Nephron (organoid): ENCODE measurements around the gene DOCK11.
A peak's percentile ranks its signal among the peaks of the same experiment; 100 is the strongest.

Experiments
- H3K27ac Mint-ChIP-seq, 3 experiments: 2 replicates each; pipeline ENCODE4 v1.8.0; 2020; ENCODE audit warnings: mixed read lengths in 3 of 3, mild to moderate bottlenecking in 2 of 3, moderate library complexity in 1 of 3
- H3K27me3 Mint-ChIP-seq: 2 replicates; pipeline ENCODE4 v1.8.0; 2021; ENCODE audit warnings: low read depth, mild to moderate bottlenecking, moderate library complexity, mixed read lengths
- H3K36me3 Mint-ChIP-seq: 2 replicates; pipeline ENCODE4 v1.8.0; 2020; ENCODE audit warnings: low read depth, mixed read lengths
- H3K4me1 Mint-ChIP-seq: 2 replicates; pipeline ENCODE4 v1.8.0; 2020; ENCODE audit warnings: mixed read lengths
- H3K4me3 Mint-ChIP-seq, 3 experiments: 2 replicates each; pipeline ENCODE4 v1.8.0; 2020; ENCODE audit warnings: mild to moderate bottlenecking in 3 of 3, mixed read lengths in 3 of 3, moderate library complexity in 2 of 3
- H3K9me3 Mint-ChIP-seq: 2 replicates; pipeline ENCODE4 v1.8.0; 2020; ENCODE audit warnings: mixed read lengths
- TF ChIP-seq, protein P1 (sequence below), 3 experiments: fragments of 200-600 bp; sonication (generic); IDR thresholded peaks; one replicate each; pipeline ENCODE4 v1.5.0; 2021; ENCODE audit warnings: antibody characterized with exemption in 3 of 3; ENCODE audit not compliant: unreplicated experiment in 3 of 3

Gene DOCK11

DNA sequence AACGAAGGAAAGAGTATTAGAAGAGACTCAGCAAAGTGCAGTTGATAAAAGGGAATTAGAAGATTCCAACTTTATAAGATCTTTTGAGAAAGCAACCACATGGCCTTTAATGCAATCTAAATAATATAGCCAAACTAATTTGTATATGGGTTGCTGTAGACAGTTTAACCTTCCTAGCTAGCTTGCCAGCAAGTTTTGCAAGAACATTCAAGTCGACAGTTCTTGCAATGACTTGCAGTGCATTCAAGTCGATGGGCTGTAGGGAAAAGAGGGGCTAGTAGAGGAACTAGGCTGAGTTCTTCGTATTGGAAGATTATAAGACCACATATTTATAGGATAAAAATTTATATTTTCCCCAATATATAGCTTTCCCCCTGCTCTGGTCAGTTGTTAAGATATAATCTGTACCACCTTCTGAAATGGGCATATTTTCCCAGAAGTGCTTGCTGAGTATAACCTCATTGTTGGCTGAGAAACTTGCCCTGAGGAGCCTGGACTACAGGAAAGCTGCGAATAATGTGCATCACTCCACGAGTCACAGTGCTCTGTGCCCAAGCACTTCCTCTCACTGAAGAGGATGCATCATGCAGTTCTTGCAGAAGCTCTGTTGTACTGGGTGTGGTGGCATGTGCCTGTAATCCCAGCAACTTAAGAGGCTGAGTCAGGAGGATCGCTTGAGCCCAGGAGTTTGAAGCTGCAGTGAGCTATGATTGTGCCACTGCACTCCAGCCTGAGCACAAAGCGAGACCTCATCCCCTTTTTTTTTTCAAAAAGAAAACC is 56.7 kb downstream of the DOCK11 start:
- Mint-ChIP-seq H3K9me3 (peaks cover 3% of the 10 kb centered on the region), H3K4me1 (peaks cover 51% of the 10 kb centered on the region), H3K36me3 (peaks cover 7% of the 10 kb centered on the region), H3K27ac (peak overlapping the region in 1 of 3 experiments; percentile 69), H3K27me3 (no peaks in the 10 kb centered on the region), H3K4me3 (no peak overlapping the region)
- TF ChIP-seq, protein P1, sequence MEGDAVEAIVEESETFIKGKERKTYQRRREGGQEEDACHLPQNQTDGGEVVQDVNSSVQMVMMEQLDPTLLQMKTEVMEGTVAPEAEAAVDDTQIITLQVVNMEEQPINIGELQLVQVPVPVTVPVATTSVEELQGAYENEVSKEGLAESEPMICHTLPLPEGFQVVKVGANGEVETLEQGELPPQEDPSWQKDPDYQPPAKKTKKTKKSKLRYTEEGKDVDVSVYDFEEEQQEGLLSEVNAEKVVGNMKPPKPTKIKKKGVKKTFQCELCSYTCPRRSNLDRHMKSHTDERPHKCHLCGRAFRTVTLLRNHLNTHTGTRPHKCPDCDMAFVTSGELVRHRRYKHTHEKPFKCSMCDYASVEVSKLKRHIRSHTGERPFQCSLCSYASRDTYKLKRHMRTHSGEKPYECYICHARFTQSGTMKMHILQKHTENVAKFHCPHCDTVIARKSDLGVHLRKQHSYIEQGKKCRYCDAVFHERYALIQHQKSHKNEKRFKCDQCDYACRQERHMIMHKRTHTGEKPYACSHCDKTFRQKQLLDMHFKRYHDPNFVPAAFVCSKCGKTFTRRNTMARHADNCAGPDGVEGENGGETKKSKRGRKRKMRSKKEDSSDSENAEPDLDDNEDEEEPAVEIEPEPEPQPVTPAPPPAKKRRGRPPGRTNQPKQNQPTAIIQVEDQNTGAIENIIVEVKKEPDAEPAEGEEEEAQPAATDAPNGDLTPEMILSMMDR (IDR thresholded peaks at IDR 0.05; ENCODE audit: unreplicated experiment in 3 of 3) = no peak

DNA sequence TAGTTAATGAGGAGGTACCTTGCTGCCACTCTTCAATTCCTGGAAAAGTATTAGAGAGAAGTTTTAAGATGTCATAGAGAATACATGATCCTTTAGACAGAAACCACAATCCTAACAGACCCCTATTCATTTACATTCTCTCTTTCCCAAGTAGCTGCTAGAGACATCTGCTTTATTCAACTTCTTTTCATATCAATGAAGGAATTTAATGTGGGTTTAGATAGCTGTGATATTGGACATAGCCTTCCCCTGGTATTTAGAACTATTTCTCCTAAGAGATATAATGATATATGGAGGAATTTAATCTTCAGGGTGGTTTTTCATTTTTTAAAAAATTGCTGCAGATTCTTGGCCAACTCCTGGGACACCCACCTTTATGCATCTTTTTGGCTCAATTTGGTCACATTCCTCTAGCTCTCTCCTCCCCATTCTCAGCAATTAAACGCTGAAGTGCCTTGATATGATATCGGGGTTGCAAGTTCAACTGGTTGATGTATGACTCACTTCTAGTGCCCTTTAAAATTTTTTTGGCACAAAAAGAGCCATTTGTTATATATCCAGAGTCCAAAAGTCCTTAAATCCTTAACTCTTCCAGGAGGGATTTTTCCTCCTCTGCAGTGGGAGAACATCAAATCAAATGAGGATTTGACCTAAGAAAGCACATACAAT is 57.6 kb downstream of the DOCK11 start:
- H3K27me3 Mint-ChIP-seq = no peaks in the 10 kb centered on the region
- H3K36me3 Mint-ChIP-seq = peaks cover 7% of the 10 kb centered on the region
- H3K9me3 Mint-ChIP-seq = peaks cover 3% of the 10 kb centered on the region
- peaks cover 50% of the 10 kb centered on the region for H3K4me1 Mint-ChIP-seq
- H3K4me3 Mint-ChIP-seq = no peak overlapping the region
- H3K27ac Mint-ChIP-seq = peak overlapping the region; percentile 14 to 69 (median 40)
- TF ChIP-seq, protein P1 (IDR thresholded peaks at IDR 0.05; ENCODE audit: unreplicated experiment in 3 of 3) = no peak

DNA sequence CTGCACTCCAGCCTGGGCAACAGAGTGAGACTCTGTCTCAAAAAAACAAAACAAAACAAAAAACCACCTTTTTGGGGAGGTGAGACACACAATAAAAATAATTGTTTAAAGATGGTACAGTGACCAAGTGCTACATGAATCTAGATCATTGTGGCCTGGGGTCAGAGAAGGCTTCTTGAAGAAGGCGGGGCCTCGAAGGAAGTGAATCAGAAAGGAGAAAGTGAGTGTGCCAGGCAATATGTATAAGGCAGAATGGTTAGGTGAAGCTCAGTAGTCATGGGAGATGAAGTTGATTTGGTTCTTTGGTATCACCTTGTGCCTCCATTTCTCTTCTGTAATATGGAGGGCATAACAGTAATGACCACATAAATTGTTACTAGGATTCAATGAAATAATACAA is 58.9 kb downstream of the DOCK11 start:
- Mint-ChIP-seq H3K4me1 (peaks cover 53% of the 10 kb centered on the region), H3K4me3 (no peak overlapping the region), H3K27me3 (no peaks in the 10 kb centered on the region), H3K9me3 (peaks cover 3% of the 10 kb centered on the region), H3K27ac (no peak overlapping the region), H3K36me3 (peaks cover 7% of the 10 kb centered on the region)
- TF ChIP-seq, protein P1 (IDR thresholded peaks at IDR 0.05; ENCODE audit: unreplicated experiment in 3 of 3) = no peak

DNA sequence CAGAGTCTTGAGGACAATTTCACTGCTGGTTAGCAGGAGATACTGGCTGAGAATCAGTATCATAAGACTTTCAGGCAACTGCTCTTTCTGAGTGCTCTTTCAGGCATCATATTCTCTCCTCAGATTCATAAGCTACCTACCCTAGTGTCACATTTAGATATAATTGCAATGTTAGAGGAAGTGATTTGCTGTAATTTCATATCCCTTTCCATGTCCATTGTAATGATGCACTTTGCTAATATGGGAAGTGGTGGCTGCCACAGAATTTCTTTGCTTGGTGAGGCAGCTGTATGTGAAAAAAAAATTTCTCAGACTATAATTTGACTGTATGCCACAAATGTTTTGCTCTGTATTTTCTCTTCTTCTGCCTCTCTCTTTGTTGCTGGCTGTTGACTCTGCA is 63.3 kb downstream of the DOCK11 start:
- H3K9me3 Mint-ChIP-seq = peaks cover 3% of the 10 kb centered on the region

DNA sequence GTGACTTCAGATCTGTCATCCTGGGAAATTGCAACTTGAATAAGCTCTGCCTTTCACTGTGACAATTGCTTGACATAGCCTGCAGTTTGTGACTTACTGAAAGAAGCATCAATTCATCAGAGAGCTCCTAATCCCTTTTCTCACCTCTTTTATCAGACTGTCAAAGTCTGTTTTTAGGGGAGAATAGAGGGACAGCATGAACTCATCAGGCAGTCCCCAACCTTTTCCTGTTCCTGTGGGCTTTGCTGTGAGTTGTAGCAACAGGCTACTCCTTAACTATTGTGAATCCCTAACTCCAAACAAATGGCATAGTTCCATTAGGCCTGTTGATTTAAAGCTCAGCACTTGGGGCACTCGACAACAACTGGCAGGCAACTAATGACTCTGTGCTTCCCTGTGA is 64.9 kb downstream of the DOCK11 start:
- Mint-ChIP-seq H3K36me3 (peaks cover 15% of the 10 kb centered on the region), H3K27me3 (no peaks in the 10 kb centered on the region), H3K27ac (no peak overlapping the region), H3K4me3 (no peak overlapping the region), H3K9me3 (no peaks in the 10 kb centered on the region), H3K4me1 (peaks cover 46% of the 10 kb centered on the region)
- TF ChIP-seq, protein P1 (IDR thresholded peaks at IDR 0.05; ENCODE audit: unreplicated experiment in 3 of 3) = no peak

More for the DNA sequence above, 63.3 kb downstream of the DOCK11 start:
- H3K4me3 Mint-ChIP-seq = no peak overlapping the region
- TF ChIP-seq, protein P1 (IDR thresholded peaks at IDR 0.05; ENCODE audit: unreplicated experiment in 3 of 3) = no peak
- no peaks in the 10 kb centered on the region for H3K27me3 Mint-ChIP-seq
- peak overlapping the region in 2 of 3 experiments; percentile 36 to 65 for H3K27ac Mint-ChIP-seq
- H3K36me3 Mint-ChIP-seq = peaks cover 15% of the 10 kb centered on the region
- H3K4me1 Mint-ChIP-seq = peaks cover 47% of the 10 kb centered on the region
